Measurements from ENCODE around the gene LIPC. TPM values are rescaled to one million over a fixed set of nuclear protein-coding genes. Genes with fewer than 3 reads are reported as not detected.

Gene LIPC
- total RNA-seq, 3 donors from 2014 or later (not counting 1 experiment from before 2014, with no cell fraction given), result 5.3 to 7.1 (median 5.3) TPM

GRCh38 chr15:58611731-58612676, 180.2 kb downstream of the LIPC start:
- Mint-ChIP-seq H3K27me3 (ENCODE audit: low read depth in 2 of 2) (no peaks in the 10 kb centered on the region), H3K4me1 (peaks cover 70 to 75% of the 10 kb centered on the region in 2 donors), H3K9me3 (peaks cover 0 to 3% of the 10 kb centered on the region in 2 donors), H3K4me3 (peak overlapping the region; percentile 8), H3K27ac (peak overlapping the region; percentile 83 to 84), H3K36me3 (peaks cover 23% of the 10 kb centered on the region)
- H3K4me3 ChIP-seq (ENCODE audit: low read length), result no peak overlapping the region
- peaks cover 8% of the 10 kb centered on the region for H3K9me3 ChIP-seq (ENCODE audit: control insufficient read depth, insufficient read depth, low read length)
- H3K4me1 ChIP-seq (ENCODE audit: control insufficient read depth, insufficient read depth, low read length), result peaks cover 29% of the 10 kb centered on the region
- no peak for TF ChIP-seq CTCF (IDR thresholded peaks at IDR 0.05)
- WGBS (ENCODE audit: insufficient coverage), result 88% methylated on average over 6 of the region's 6 CpGs
- no peaks in the 10 kb centered on the region for H3K27me3 ChIP-seq (ENCODE audit: control insufficient read depth, insufficient read depth, low read length)
- no peak overlapping the region for H3K27ac ChIP-seq (ENCODE audit: low read length)
- intact Hi-C loops (cut with micrococcal nuclease), result loop anchor here (5.0 kb wide), 2 partner anchors 60 to 300 kb away; no protein-coding TSS in a partner anchor
- DNase-seq (no peak), ATAC-seq (peak in 2 of 3 donors; percentile 35 to 38)
- peaks cover 15% of the 10 kb centered on the region for H3K36me3 ChIP-seq (ENCODE audit: control insufficient read depth, insufficient read depth, low read length)

GRCh38 chr15:58616171-58616570, 184.4 kb downstream of the LIPC start:
- intact Hi-C loops (cut with micrococcal nuclease), result no loop called here
- Histone ChIP-seq H3K27me3 (ENCODE audit: control insufficient read depth, insufficient read depth, low read length) (no peaks in the 10 kb centered on the region), H3K4me1 (ENCODE audit: control insufficient read depth, insufficient read depth, low read length) (peaks cover 36% of the 10 kb centered on the region), H3K9me3 (ENCODE audit: control insufficient read depth, insufficient read depth, low read length) (peaks cover 8% of the 10 kb centered on the region), H3K4me3 (ENCODE audit: low read length) (no peak overlapping the region), H3K27ac (ENCODE audit: low read length) (no peak overlapping the region), H3K36me3 (ENCODE audit: control insufficient read depth, insufficient read depth, low read length) (peaks cover 15% of the 10 kb centered on the region)
- no peak for TF ChIP-seq CTCF (IDR thresholded peaks at IDR 0.05)
- Mint-ChIP-seq H3K27me3 (ENCODE audit: low read depth in 2 of 2) (no peaks in the 10 kb centered on the region), H3K4me3 (no peak overlapping the region), H3K4me1 (peaks cover 66 to 67% of the 10 kb centered on the region in 2 donors), H3K27ac (peak overlapping the region; percentile 83 to 84), H3K9me3 (peaks cover 0 to 5% of the 10 kb centered on the region in 2 donors), H3K36me3 (peaks cover 36% of the 10 kb centered on the region)
- WGBS (ENCODE audit: insufficient coverage), result 88% methylated on average over 1 of the region's 1 CpG
- ATAC-seq (no peak), DNase-seq (no peak)
